Measurements from ENCODE around the gene ZNF549.

ZNF549 gene

DNA sequence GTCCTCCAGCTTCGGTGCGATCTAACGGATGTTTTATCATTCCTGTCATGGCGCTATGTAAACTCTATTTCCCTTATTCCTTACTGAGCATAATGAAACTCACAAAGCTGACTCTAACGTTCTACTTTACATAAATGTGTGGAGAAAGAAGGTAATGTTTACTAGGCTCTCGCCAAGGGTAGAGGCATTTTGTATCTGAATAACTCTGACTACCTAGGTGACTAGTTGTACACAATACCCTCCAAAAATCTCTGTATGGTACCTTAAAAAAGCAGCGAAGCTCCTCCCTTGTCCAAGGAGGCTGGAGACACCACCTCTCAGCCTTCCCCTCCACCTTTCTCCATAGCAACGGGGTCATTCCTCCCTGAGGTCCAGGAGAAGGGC is 72.2 kb downstream of the ZNF549 start:
- no peaks in the 10 kb centered on the region for H3K27me3 ChIP-seq (ENCODE audit: insufficient read depth, low read length)
- H3K4me1 ChIP-seq (ENCODE audit: insufficient read depth, low read length, severe bottlenecking): peaks cover 14% of the 10 kb centered on the region
- no peak for TF ChIP-seq EZH2 (IDR thresholded peaks at IDR 0.05; ENCODE audit: borderline replicate concordance, low read length)
- TF ChIP-seq, protein P1, sequence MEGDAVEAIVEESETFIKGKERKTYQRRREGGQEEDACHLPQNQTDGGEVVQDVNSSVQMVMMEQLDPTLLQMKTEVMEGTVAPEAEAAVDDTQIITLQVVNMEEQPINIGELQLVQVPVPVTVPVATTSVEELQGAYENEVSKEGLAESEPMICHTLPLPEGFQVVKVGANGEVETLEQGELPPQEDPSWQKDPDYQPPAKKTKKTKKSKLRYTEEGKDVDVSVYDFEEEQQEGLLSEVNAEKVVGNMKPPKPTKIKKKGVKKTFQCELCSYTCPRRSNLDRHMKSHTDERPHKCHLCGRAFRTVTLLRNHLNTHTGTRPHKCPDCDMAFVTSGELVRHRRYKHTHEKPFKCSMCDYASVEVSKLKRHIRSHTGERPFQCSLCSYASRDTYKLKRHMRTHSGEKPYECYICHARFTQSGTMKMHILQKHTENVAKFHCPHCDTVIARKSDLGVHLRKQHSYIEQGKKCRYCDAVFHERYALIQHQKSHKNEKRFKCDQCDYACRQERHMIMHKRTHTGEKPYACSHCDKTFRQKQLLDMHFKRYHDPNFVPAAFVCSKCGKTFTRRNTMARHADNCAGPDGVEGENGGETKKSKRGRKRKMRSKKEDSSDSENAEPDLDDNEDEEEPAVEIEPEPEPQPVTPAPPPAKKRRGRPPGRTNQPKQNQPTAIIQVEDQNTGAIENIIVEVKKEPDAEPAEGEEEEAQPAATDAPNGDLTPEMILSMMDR (IDR thresholded peaks at IDR 0.05; ENCODE audit: low read length): no peak
- H3K79me2 ChIP-seq (ENCODE audit: insufficient read depth, low read length): no peaks in the 10 kb centered on the region
- peak overlapping the region; percentile 25; the same call in 1 of the 2 replicates for H3K9ac ChIP-seq (ENCODE audit: low read length)
- peak overlapping the region; percentile 77 for H3K4me2 ChIP-seq (ENCODE audit: low read length)
- H3K4me3 ChIP-seq (ENCODE audit: low read depth, low read length, poor library complexity, severe bottlenecking): peak overlapping the region; percentile 78
- H3K9me2 ChIP-seq (ENCODE audit: low read depth, low read length): no peaks in the 10 kb centered on the region
- H3F3A ChIP-seq (ENCODE audit: insufficient read depth, low read length): no peaks in the 10 kb centered on the region
- peaks cover 30% of the 10 kb centered on the region for H3K36me3 ChIP-seq (ENCODE audit: insufficient read depth, low read length)
- H3K27ac ChIP-seq (ENCODE audit: low read depth, low read length, poor library complexity, severe bottlenecking): no peak overlapping the region
- H3K9me3 ChIP-seq (ENCODE audit: low read length): peaks cover 19% of the 10 kb centered on the region; the same call in 1 of the 2 replicates
- H4K20me1 ChIP-seq (ENCODE audit: insufficient read depth, low read length): no peaks in the 10 kb centered on the region
- peak overlapping the region; percentile 97 for H2AFZ ChIP-seq (ENCODE audit: low read length)

GRCh38 chr19:57599761-57600383 is 72.7 kb downstream of the ZNF549 start, which contains the start of gene ZNF530:
ZNF530 (plus strand) TSS chr19:57599885; CDS start chr19:57604346, 4,461 bp downstream.
- H3K27me3 ChIP-seq (ENCODE audit: insufficient read depth, low read length): no peaks in the 10 kb centered on the region
- H3K9me3 ChIP-seq (ENCODE audit: low read length): peaks cover 19% of the 10 kb centered on the region; the same call in 1 of the 2 replicates
- H3K4me2 ChIP-seq (ENCODE audit: low read length): peak within 1 kb of the TSS; percentile 77
- peaks cover 35% of the 10 kb centered on the region for H3K36me3 ChIP-seq (ENCODE audit: insufficient read depth, low read length)
- H3K79me2 ChIP-seq (ENCODE audit: insufficient read depth, low read length): no peaks in the 10 kb centered on the region
- H3K4me1 ChIP-seq (ENCODE audit: insufficient read depth, low read length, severe bottlenecking): peaks cover 14% of the 10 kb centered on the region
- no peak within 1 kb of the TSS for H3K27ac ChIP-seq (ENCODE audit: low read depth, low read length, poor library complexity, severe bottlenecking)
- H3K9me2 ChIP-seq (ENCODE audit: low read depth, low read length): no peaks in the 10 kb centered on the region
- H2AFZ ChIP-seq (ENCODE audit: low read length): peak within 1 kb of the TSS; percentile 97
- H3K9ac ChIP-seq (ENCODE audit: low read length): peak within 1 kb of the TSS; percentile 65
- no peaks in the 10 kb centered on the region for H4K20me1 ChIP-seq (ENCODE audit: insufficient read depth, low read length)
- no peaks in the 10 kb centered on the region for H3F3A ChIP-seq (ENCODE audit: insufficient read depth, low read length)
- TF ChIP-seq, protein P1 (IDR thresholded peaks at IDR 0.05; ENCODE audit: low read length): no peak
- no peak for TF ChIP-seq EZH2 (IDR thresholded peaks at IDR 0.05; ENCODE audit: borderline replicate concordance, low read length)
- peak within 1 kb of the TSS; percentile 78 for H3K4me3 ChIP-seq (ENCODE audit: low read depth, low read length, poor library complexity, severe bottlenecking)

DNA sequence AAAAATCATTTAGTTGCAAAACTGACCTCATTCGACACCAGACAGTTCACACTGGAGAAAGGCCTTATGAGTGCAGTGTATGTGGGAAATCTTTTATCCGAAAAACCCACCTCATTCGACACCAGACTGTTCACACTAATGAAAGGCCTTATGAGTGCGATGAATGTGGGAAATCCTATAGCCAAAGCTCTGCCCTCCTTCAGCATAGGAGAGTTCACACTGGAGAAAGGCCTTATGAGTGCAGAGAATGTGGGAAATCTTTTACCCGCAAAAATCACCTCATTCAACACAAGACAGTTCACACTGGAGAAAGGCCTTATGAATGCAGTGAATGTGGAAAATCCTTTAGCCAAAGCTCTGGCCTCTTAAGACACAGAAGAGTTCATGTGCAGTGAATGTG is 79.8 kb downstream of the ZNF549 start:
- Histone ChIP-seq H3K36me3 (ENCODE audit: insufficient read depth, low read length) (peaks cover 69% of the 10 kb centered on the region), H3K4me1 (ENCODE audit: insufficient read depth, low read length, severe bottlenecking) (no peaks in the 10 kb centered on the region), H3K27ac (ENCODE audit: low read depth, low read length, poor library complexity, severe bottlenecking) (no peak overlapping the region), H3F3A (ENCODE audit: insufficient read depth, low read length) (no peaks in the 10 kb centered on the region), H3K4me3 (ENCODE audit: low read depth, low read length, poor library complexity, severe bottlenecking) (no peak overlapping the region), H2AFZ (ENCODE audit: low read length) (no peak overlapping the region), H4K20me1 (ENCODE audit: insufficient read depth, low read length) (no peaks in the 10 kb centered on the region), H3K9me3 (ENCODE audit: low read length) (peaks cover 19% of the 10 kb centered on the region; the same call in 1 of the 2 replicates), H3K79me2 (ENCODE audit: insufficient read depth, low read length) (no peaks in the 10 kb centered on the region), H3K27me3 (ENCODE audit: insufficient read depth, low read length) (no peaks in the 10 kb centered on the region), H3K4me2 (ENCODE audit: low read length) (no peak overlapping the region), H3K9me2 (ENCODE audit: low read depth, low read length) (no peaks in the 10 kb centered on the region), H3K9ac (ENCODE audit: low read length) (no peak overlapping the region)
- TF ChIP-seq, protein P1 (IDR thresholded peaks at IDR 0.05; ENCODE audit: low read length): no peak
- no peak for TF ChIP-seq EZH2 (IDR thresholded peaks at IDR 0.05; ENCODE audit: borderline replicate concordance, low read length)
